Measurements from ENCODE around the gene CSF2. TPM values are rescaled to one million over a fixed set of nuclear protein-coding genes. Genes with fewer than 3 reads are reported as not detected.
A peak's percentile ranks its signal among the peaks of the same experiment; 100 is the strongest.

The CSF2 gene
- polyA plus RNA-seq (2013, experiment 1 of 2) = not detected
- not detected for polyA plus RNA-seq (2013, experiment 2 of 2)

DNA sequence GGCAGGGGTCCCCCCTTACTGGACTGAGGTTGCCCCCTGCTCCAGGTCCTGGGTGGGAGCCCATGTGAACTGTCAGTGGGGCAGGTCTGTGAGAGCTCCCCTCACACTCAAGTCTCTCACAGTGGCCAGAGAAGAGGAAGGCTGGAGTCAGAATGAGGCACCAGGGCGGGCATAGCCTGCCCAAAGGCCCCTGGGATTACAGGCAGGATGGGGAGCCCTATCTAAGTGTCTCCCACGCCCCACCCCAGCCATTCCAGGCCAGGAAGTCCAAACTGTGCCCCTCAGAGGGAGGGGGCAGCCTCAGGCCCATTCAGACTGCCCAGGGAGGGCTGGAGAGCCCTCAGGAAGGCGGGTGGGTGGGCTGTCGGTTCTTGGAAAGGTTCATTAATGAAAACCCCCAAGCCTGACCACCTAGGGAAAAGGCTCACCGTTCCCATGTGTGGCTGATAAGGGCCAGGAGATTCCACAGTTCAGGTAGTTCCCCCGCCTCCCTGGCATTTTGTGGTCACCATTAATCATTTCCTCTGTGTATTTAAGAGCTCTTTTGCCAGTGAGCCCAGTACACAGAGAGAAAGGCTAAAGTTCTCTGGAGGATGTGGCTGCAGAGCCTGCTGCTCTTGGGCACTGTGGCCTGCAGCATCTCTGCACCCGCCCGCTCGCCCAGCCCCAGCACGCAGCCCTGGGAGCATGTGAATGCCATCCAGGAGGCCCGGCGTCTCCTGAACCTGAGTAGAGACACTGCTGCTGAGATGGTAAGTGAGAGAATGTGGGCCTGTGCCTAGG, at the start of gene CSF2:
TSS of gene CSF2 (plus strand) at position 559 of the 783 bp plus-strand sequence. CDS start at position 594, 35 bp downstream.
- Histone ChIP-seq H2BK120ac (ENCODE audit: low read depth, low read length) (no peak within 1 kb of the TSS), H3K4me1 (ENCODE audit: control insufficient read depth, low read depth, low read length) (no peaks in the 10 kb centered on the region), H4K5ac (ENCODE audit: low read length) (no peak within 1 kb of the TSS), H3K4me2 (ENCODE audit: low read length) (no peak within 1 kb of the TSS), H3K79me2 (ENCODE audit: control insufficient read depth, insufficient read depth, low read length) (no peaks in the 10 kb centered on the region), H3K36me3 (ENCODE audit: control insufficient read depth, insufficient read depth, low read length) (no peaks in the 10 kb centered on the region), H2BK5ac (ENCODE audit: low read length) (no peak within 1 kb of the TSS), H2BK15ac (replicated peaks; ENCODE audit: low read depth) (no peak within 1 kb of the TSS), H3K27ac (ENCODE audit: low read depth, low read length) (no peak within 1 kb of the TSS), H3K9ac (ENCODE audit: low read length) (no peak within 1 kb of the TSS), H4K8ac (ENCODE audit: low read depth, low read length) (no peak within 1 kb of the TSS), H3K18ac (ENCODE audit: low read length) (no peak within 1 kb of the TSS), H3K56ac (ENCODE audit: low read length) (no peak within 1 kb of the TSS), H3K4me3 (ENCODE audit: low read length) (no peak within 1 kb of the TSS), H3K79me1 (ENCODE audit: low read length) (no peaks in the 10 kb centered on the region), H3K27me3 (ENCODE audit: insufficient read depth, low read length, poor library complexity) (no peaks in the 10 kb centered on the region), H2AK5ac (ENCODE audit: low read length) (no peak within 1 kb of the TSS), H3K23ac (ENCODE audit: low read length) (no peak within 1 kb of the TSS), H3K4ac (ENCODE audit: low read depth, low read length) (no peak within 1 kb of the TSS)
- no CpG with 5 or more reads among the region's 12 CpGs for WGBS (ENCODE audit: extremely low coverage, insufficient coverage, low lambda C conversion rate)
- no peak for DNase-seq

GRCh38 chr5:132024117-132024435, 49.5 kb upstream of the CSF2 start:
- Histone ChIP-seq H4K5ac (ENCODE audit: low read length) (no peak overlapping the region), H3K18ac (ENCODE audit: low read length) (no peak overlapping the region), H4K8ac (ENCODE audit: low read depth, low read length) (no peak overlapping the region), H2AK5ac (ENCODE audit: low read length) (no peak overlapping the region), H3K4ac (ENCODE audit: low read depth, low read length) (no peak overlapping the region), H3K23ac (ENCODE audit: low read length) (no peak overlapping the region), H3K56ac (ENCODE audit: low read length) (no peak overlapping the region), H3K4me2 (ENCODE audit: low read length) (no peak overlapping the region), H2BK120ac (ENCODE audit: low read depth, low read length) (no peak overlapping the region), H3K27me3 (ENCODE audit: insufficient read depth, low read length, poor library complexity) (no peaks in the 10 kb centered on the region), H3K9ac (ENCODE audit: low read length) (no peak overlapping the region), H3K4me1 (ENCODE audit: control insufficient read depth, low read depth, low read length) (no peaks in the 10 kb centered on the region), H3K36me3 (ENCODE audit: control insufficient read depth, insufficient read depth, low read length) (no peaks in the 10 kb centered on the region), H3K4me3 (ENCODE audit: low read length) (no peak overlapping the region), H2BK5ac (ENCODE audit: low read length) (no peak overlapping the region), H3K79me1 (ENCODE audit: low read length) (no peaks in the 10 kb centered on the region), H2BK15ac (replicated peaks; ENCODE audit: low read depth) (no peak overlapping the region), H3K27ac (ENCODE audit: low read depth, low read length) (no peak overlapping the region), H3K79me2 (ENCODE audit: control insufficient read depth, insufficient read depth, low read length) (no peaks in the 10 kb centered on the region)
- DNase-seq = no peak
- no CpG with 5 or more reads among the region's 4 CpGs for WGBS (ENCODE audit: extremely low coverage, insufficient coverage, low lambda C conversion rate)

GRCh38 chr5:132024789-132025402, 48.7 kb upstream of the CSF2 start:
- H2BK120ac ChIP-seq (ENCODE audit: low read depth, low read length) = no peak overlapping the region

DNA sequence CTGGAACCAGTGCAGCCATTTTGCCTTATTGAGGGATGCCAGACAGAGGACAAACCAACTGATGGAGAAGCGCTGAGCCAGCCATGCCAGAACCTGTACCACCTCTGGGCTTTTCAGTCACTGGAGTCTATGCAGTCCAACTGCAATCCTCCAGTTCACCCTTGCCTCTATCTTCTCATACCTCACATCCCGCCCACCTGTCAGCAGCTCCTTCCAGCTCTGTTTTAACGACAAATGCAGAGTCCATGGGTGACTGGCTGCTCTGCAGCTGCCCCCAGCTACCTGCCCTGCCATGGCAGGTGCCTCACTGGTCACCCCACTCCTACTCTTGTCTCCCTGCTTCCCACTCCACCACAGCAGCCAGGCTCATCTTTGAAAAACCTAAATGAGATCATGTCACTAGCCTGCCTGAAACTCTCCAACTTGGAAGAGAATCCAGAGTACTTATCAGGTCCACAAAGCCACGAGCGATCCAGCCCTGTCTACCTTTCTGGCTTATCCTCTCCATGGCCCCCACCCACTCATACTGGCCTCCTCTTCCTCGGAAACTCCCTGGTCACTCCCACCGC, 48.1 kb upstream of the CSF2 start:
- Histone ChIP-seq H3K9ac (ENCODE audit: low read length) (no peak overlapping the region), H3K4ac (ENCODE audit: low read depth, low read length) (no peak overlapping the region), H3K36me3 (ENCODE audit: control insufficient read depth, insufficient read depth, low read length) (no peaks in the 10 kb centered on the region), H2BK120ac (ENCODE audit: low read depth, low read length) (no peak overlapping the region), H2BK15ac (replicated peaks; ENCODE audit: low read depth) (no peak overlapping the region), H3K18ac (ENCODE audit: low read length) (no peak overlapping the region), H3K79me1 (ENCODE audit: low read length) (no peaks in the 10 kb centered on the region), H3K4me1 (ENCODE audit: control insufficient read depth, low read depth, low read length) (no peaks in the 10 kb centered on the region), H2BK5ac (ENCODE audit: low read length) (no peak overlapping the region), H3K79me2 (ENCODE audit: control insufficient read depth, insufficient read depth, low read length) (no peaks in the 10 kb centered on the region), H3K23ac (ENCODE audit: low read length) (no peak overlapping the region), H3K27ac (ENCODE audit: low read depth, low read length) (no peak overlapping the region), H3K4me2 (ENCODE audit: low read length) (no peak overlapping the region), H3K56ac (ENCODE audit: low read length) (no peak overlapping the region), H2AK5ac (ENCODE audit: low read length) (no peak overlapping the region), H4K8ac (ENCODE audit: low read depth, low read length) (no peak overlapping the region), H4K5ac (ENCODE audit: low read length) (no peak overlapping the region), H3K4me3 (ENCODE audit: low read length) (no peak overlapping the region), H3K27me3 (ENCODE audit: insufficient read depth, low read length, poor library complexity) (no peaks in the 10 kb centered on the region)
- no CpG with 5 or more reads among the region's 7 CpGs for WGBS (ENCODE audit: extremely low coverage, insufficient coverage, low lambda C conversion rate)
- no peak for DNase-seq

More at GRCh38 chr5:132024789-132025402, 48.7 kb upstream of the CSF2 start:
- WGBS (ENCODE audit: extremely low coverage, insufficient coverage, low lambda C conversion rate) = no CpG with 5 or more reads among the region's 8 CpGs
- H4K8ac ChIP-seq (ENCODE audit: low read depth, low read length) = no peak overlapping the region
- H3K9ac ChIP-seq (ENCODE audit: low read length) = no peak overlapping the region
- H2AK5ac ChIP-seq (ENCODE audit: low read length) = no peak overlapping the region
- H3K4me1 ChIP-seq (ENCODE audit: control insufficient read depth, low read depth, low read length) = no peaks in the 10 kb centered on the region
- no peak overlapping the region for H3K4me2 ChIP-seq (ENCODE audit: low read length)
- no peak overlapping the region for H3K23ac ChIP-seq (ENCODE audit: low read length)
- no peaks in the 10 kb centered on the region for H3K27me3 ChIP-seq (ENCODE audit: insufficient read depth, low read length, poor library complexity)
- H2BK15ac ChIP-seq (replicated peaks; ENCODE audit: low read depth) = no peak overlapping the region
- H2BK5ac ChIP-seq (ENCODE audit: low read length) = no peak overlapping the region
- H3K4ac ChIP-seq (ENCODE audit: low read depth, low read length) = no peak overlapping the region
- no peaks in the 10 kb centered on the region for H3K36me3 ChIP-seq (ENCODE audit: control insufficient read depth, insufficient read depth, low read length)
- H3K79me1 ChIP-seq (ENCODE audit: low read length) = no peaks in the 10 kb centered on the region
- no peaks in the 10 kb centered on the region for H3K79me2 ChIP-seq (ENCODE audit: control insufficient read depth, insufficient read depth, low read length)
- peak; percentile 37 for DNase-seq
- no peak overlapping the region for H3K4me3 ChIP-seq (ENCODE audit: low read length)
- H3K18ac ChIP-seq (ENCODE audit: low read length) = no peak overlapping the region
- H4K5ac ChIP-seq (ENCODE audit: low read length) = no peak overlapping the region
- H3K56ac ChIP-seq (ENCODE audit: low read length) = no peak overlapping the region
- no peak overlapping the region for H3K27ac ChIP-seq (ENCODE audit: low read depth, low read length)

DNA sequence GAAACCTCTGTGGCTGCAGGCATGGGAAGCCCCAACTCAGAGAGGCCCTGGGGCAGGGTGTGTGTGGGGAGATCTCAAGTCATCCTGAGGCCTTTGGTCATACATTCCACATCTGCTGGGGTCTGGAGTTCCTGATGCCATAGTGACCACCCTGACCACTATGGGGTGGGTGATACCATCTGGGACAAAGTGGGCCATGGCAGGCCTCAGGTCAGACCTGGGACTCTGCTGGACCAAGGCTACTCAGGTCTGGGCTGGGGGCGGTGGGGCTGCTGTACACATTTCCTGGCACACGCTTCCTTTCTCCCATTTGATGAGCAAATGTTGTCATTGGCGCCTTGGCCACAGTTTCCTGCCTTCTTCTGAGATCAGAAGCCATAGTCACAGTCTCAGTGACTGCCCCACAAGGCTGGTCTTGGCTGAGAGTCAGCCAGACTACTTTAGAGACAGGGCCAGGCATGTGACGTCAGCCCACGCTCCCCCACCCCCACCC, 47.0 kb upstream of the CSF2 start:
- Histone ChIP-seq H3K4ac (ENCODE audit: low read depth, low read length) (no peak overlapping the region), H3K23ac (ENCODE audit: low read length) (no peak overlapping the region), H2BK15ac (replicated peaks; ENCODE audit: low read depth) (no peak overlapping the region), H2BK120ac (ENCODE audit: low read depth, low read length) (no peak overlapping the region), H3K27me3 (ENCODE audit: insufficient read depth, low read length, poor library complexity) (no peaks in the 10 kb centered on the region), H3K4me3 (ENCODE audit: low read length) (no peak overlapping the region), H3K9ac (ENCODE audit: low read length) (no peak overlapping the region), H3K4me1 (ENCODE audit: control insufficient read depth, low read depth, low read length) (no peaks in the 10 kb centered on the region), H3K79me2 (ENCODE audit: control insufficient read depth, insufficient read depth, low read length) (no peaks in the 10 kb centered on the region), H3K4me2 (ENCODE audit: low read length) (no peak overlapping the region), H3K79me1 (ENCODE audit: low read length) (no peaks in the 10 kb centered on the region), H3K36me3 (ENCODE audit: control insufficient read depth, insufficient read depth, low read length) (no peaks in the 10 kb centered on the region), H2AK5ac (ENCODE audit: low read length) (no peak overlapping the region), H3K27ac (ENCODE audit: low read depth, low read length) (no peak overlapping the region), H2BK5ac (ENCODE audit: low read length) (no peak overlapping the region), H3K56ac (ENCODE audit: low read length) (no peak overlapping the region), H4K5ac (ENCODE audit: low read length) (no peak overlapping the region), H3K18ac (ENCODE audit: low read length) (no peak overlapping the region), H4K8ac (ENCODE audit: low read depth, low read length) (no peak overlapping the region)
- WGBS (ENCODE audit: extremely low coverage, insufficient coverage, low lambda C conversion rate) = no CpG with 5 or more reads among the region's 5 CpGs
- DNase-seq = no peak

Measured in mesendoderm (in vitro differentiated cells).